HG03108 (cell line): ENCODE results near the gene POLR1A.

Source experiments
- ATAC-seq: cut with Tn5 transposase; IDR thresholded peaks from one replicate; pipeline ENCODE4 v1.9.1; 2021; ENCODE audit warnings: moderate library complexity; ENCODE audit not compliant: unreplicated experiment

POLR1A gene

GRCh38 chr2:86038291-86039081 is 67.2 kb downstream of the POLR1A start:
- ATAC-seq: no peak

GRCh38 chr2:86037795-86038192 is 67.9 kb downstream of the POLR1A start:
- no peak for ATAC-seq

GRCh38 chr2:86037141-86037794 is 68.4 kb downstream of the POLR1A start:
- ATAC-seq: no peak

- ATAC-seq: no peak
These were observed 69.0 kb downstream of the POLR1A start for GRCh38 chr2:86036669-86037138.

GRCh38 chr2:86035883-86036668 is 69.6 kb downstream of the POLR1A start:
- peak; percentile 65 for ATAC-seq

- peak; percentile 1 for ATAC-seq
These were observed 70.3 kb downstream of the POLR1A start for GRCh38 chr2:86035376-86035882.

- no peak for ATAC-seq
These were observed 71.7 kb downstream of the POLR1A start for GRCh38 chr2:86033751-86034692.

- no peak for ATAC-seq
These were observed 72.7 kb downstream of the POLR1A start for GRCh38 chr2:86032861-86033595.

- ATAC-seq: no peak
These were observed 74.1 kb downstream of the POLR1A start for GRCh38 chr2:86031606-86032005.

- ATAC-seq: no peak
These were observed 74.5 kb downstream of the POLR1A start for GRCh38 chr2:86031151-86031550.

- ATAC-seq: no peak
These were observed 75.8 kb downstream of the POLR1A start for GRCh38 chr2:86029873-86030272.

GRCh38 chr2:86028766-86029381 is 76.8 kb downstream of the POLR1A start:
- no peak for ATAC-seq

- ATAC-seq: no peak
These were observed 77.5 kb downstream of the POLR1A start for GRCh38 chr2:86027922-86028765.

GRCh38 chr2:86027196-86027921 is 78.3 kb downstream of the POLR1A start:
- no peak for ATAC-seq

- no peak for ATAC-seq
These were observed 79.0 kb downstream of the POLR1A start for GRCh38 chr2:86026744-86027065.

GRCh38 chr2:86025976-86026743 is 79.5 kb downstream of the POLR1A start:
- ATAC-seq: no peak

GRCh38 chr2:86025229-86025820 is 80.4 kb downstream of the POLR1A start:
- ATAC-seq: no peak
